Natural killer cell treated with Interleukin-12 subunit alpha and Interleukin-12 subunit beta and Interleukin-15 and Interleukin-18, amount 100 ng/mL, for 72 hours (primary cell): ENCODE data around the gene GGN. TPM values are rescaled to one million over a fixed set of nuclear protein-coding genes. Genes with fewer than 3 reads are reported as not detected.

Experiments used
- total RNA-seq, 2 donors: library from RNA; stranded (reverse); gene quantifications; one replicate each; pipeline ENCODE4 v1.2.3, GENCODE V29; 2022

Gene GGN
- total RNA-seq, 2 donors from 2014 or later: 0.24 TPM; not detected in 1

Other genes starting within 250 kb of the GGN start
- under 1 TPM in 1 of 2 donors, not detected in 1; 0.12 TPM for gene DPF1, start 163.8 kb downstream of the GGN start, total RNA-seq
- gene PPP1R14A, start 131.7 kb downstream of the GGN start, total RNA-seq: not detected
- 1 to 10 TPM; 6.9 to 9.1 TPM for gene SPINT2, start 123.5 kb downstream of the GGN start, total RNA-seq
- not detected for gene C19orf33, start 83.8 kb downstream of the GGN start, total RNA-seq
- 10 to 100 TPM; 56.0 to 59.2 TPM for gene YIF1B, start 72.1 kb downstream of the GGN start, total RNA-seq
- gene KCNK6, start 68.2 kb downstream of the GGN start, total RNA-seq: 1 to 10 TPM; 3.7 to 7.7 TPM
- 1 to 10 TPM; 6.1 to 9.4 TPM for gene CATSPERG, start 52.2 kb downstream of the GGN start, total RNA-seq
- 100 to 1,000 TPM; 133 to 252 TPM for gene PSMD8, start 13.5 kb downstream of the GGN start, total RNA-seq
- 1 to 10 TPM; 2.5 to 4.6 TPM for gene SPRED3, start 663 bp upstream of the GGN start, total RNA-seq
- 10 to 100 TPM; 21.8 to 25.8 TPM for gene FAM98C, start 15.1 kb upstream of the GGN start, total RNA-seq
- gene RASGRP4, start 38.2 kb upstream of the GGN start, total RNA-seq: 1 to 10 TPM in 1 of 2 donors, not detected in 1; 1.9 TPM
- under 1 TPM; 0.22 to 0.33 TPM for gene RYR1, start 45.7 kb upstream of the GGN start, total RNA-seq
- 100 to 1,000 TPM in 1 of 2 donors, 10 to 100 TPM in 1; 81.4 to 318 TPM for gene MAP4K1, start 229.9 kb upstream of the GGN start, total RNA-seq
- gene EIF3K, start 231.2 kb upstream of the GGN start, total RNA-seq: 100 to 1,000 TPM; 216 to 286 TPM